ENCODE measurements around the gene R3HCC1L. TPM values are rescaled to one million over a fixed set of nuclear protein-coding genes. Genes with fewer than 3 reads are reported as not detected.

Gene R3HCC1L
- total RNA-seq, 1 donor from 2014 or later: 18.7 TPM

DNA sequence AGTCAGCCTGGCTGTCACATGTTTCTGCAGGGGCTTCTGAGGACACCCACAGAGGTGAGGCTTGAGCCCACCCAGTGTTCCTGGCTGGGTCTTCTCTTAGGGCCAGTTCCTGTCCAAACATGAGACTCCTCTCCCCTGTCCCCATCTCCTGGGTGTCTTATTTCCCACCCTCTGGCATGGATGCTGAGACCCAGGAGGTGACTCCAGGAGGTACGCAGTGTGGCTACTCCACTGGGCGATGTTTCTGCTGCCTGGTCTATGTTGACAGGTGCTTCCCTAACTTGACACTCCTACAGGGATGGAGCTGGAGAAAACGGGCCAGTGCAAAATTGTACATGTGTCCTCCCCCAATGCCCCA, 159.8 kb downstream of the R3HCC1L start:
- Mint-ChIP-seq H3K36me3 (ENCODE audit: insufficient read depth) (no peaks in the 10 kb centered on the region), H3K27me3 (peaks cover 36% of the 10 kb centered on the region), H3K27ac (no peak overlapping the region), H3K4me3 (ENCODE audit: low read depth) (no peak overlapping the region), H3K9me3 (ENCODE audit: low read depth) (no peaks in the 10 kb centered on the region), H3K4me1 (ENCODE audit: low read depth) (no peaks in the 10 kb centered on the region)
- DNase-seq (ENCODE audit: low spot score, unreplicated experiment): no peak
- TF ChIP-seq, protein P1, sequence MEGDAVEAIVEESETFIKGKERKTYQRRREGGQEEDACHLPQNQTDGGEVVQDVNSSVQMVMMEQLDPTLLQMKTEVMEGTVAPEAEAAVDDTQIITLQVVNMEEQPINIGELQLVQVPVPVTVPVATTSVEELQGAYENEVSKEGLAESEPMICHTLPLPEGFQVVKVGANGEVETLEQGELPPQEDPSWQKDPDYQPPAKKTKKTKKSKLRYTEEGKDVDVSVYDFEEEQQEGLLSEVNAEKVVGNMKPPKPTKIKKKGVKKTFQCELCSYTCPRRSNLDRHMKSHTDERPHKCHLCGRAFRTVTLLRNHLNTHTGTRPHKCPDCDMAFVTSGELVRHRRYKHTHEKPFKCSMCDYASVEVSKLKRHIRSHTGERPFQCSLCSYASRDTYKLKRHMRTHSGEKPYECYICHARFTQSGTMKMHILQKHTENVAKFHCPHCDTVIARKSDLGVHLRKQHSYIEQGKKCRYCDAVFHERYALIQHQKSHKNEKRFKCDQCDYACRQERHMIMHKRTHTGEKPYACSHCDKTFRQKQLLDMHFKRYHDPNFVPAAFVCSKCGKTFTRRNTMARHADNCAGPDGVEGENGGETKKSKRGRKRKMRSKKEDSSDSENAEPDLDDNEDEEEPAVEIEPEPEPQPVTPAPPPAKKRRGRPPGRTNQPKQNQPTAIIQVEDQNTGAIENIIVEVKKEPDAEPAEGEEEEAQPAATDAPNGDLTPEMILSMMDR (IDR thresholded peaks at IDR 0.05; ENCODE audit: unreplicated experiment): no peak

Other genes with a start within 250 kb of the R3HCC1L start
- 4.2 and 4.6 TPM in 2 replicates for gene CRTAC1, start 104.0 kb upstream of the R3HCC1L start, total RNA-seq
- gene LOXL4, start 133.5 kb downstream of the R3HCC1L start, total RNA-seq: 3.6 and 3.7 TPM in 2 replicates